LNCAP (cell line): Measurements from ENCODE around the gene TSPAN9.

Source experiments
- TF ChIP-seq, protein P1 (sequence below): fragments of 450-650 bp; IDR thresholded peaks from 2 replicates; pipeline ENCODE4 v1.5.1; 2017; ENCODE audit warnings: mild to moderate bottlenecking

TSPAN9 gene

GRCh38 chr12:3229577-3229976, 152.4 kb downstream of the TSPAN9 start:
- TF ChIP-seq, protein P1, sequence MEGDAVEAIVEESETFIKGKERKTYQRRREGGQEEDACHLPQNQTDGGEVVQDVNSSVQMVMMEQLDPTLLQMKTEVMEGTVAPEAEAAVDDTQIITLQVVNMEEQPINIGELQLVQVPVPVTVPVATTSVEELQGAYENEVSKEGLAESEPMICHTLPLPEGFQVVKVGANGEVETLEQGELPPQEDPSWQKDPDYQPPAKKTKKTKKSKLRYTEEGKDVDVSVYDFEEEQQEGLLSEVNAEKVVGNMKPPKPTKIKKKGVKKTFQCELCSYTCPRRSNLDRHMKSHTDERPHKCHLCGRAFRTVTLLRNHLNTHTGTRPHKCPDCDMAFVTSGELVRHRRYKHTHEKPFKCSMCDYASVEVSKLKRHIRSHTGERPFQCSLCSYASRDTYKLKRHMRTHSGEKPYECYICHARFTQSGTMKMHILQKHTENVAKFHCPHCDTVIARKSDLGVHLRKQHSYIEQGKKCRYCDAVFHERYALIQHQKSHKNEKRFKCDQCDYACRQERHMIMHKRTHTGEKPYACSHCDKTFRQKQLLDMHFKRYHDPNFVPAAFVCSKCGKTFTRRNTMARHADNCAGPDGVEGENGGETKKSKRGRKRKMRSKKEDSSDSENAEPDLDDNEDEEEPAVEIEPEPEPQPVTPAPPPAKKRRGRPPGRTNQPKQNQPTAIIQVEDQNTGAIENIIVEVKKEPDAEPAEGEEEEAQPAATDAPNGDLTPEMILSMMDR = no peak

DNA sequence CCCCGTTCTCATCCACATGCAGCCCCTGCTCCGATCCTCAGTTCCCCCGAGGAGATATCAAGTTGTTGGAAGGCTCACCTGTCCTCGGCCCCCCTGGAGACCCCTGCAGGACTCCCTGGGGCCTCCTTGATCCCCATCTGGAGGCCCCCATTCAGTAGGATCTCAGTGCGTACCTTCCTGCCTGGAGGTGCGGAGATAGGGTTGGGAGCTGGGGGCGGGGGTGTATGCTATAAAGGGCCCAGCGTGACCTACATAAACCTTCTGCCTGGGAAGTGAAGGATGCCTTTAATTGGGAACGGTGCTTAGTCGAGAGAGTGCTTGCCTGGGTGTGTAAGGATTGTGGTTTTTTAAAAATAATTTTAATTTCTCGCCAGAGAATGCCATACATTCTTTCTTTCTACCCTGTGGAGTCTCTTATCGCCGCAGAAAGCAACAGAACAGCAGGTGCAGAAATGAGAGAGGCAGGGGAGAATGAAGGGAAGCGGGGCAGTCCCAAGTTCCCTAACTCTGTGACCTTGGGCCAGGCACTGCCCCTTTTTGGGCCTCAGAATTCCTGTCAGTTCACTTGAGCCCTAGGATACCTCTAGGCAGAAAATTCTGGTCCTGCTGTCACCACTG, 153.7 kb downstream of the TSPAN9 start:
- TF ChIP-seq, protein P1 = no peak

DNA sequence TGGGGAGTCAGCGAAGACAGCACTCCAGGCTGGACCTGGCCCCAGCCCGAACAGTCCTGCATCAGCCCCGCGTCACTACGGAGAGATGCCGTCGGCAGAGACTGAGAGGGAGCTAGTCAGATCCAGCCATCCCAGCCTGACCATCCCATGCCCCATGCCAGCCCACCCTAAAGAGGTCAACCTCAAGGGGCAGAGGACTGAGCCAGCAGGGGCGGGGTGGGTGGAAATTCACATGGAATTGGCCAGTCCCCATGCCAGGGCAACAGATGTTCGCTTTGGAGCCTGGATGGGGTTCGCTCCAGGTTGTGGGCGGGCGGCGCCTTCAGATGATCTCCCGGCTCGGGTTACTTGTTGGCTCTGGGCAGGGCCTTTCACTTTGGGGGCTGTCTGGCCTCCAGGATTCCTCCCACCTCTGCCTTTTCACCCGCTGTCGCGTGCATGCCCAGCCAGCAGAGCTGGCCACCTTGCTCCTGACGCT, 154.3 kb downstream of the TSPAN9 start:
- TF ChIP-seq, protein P1 = no peak

GRCh38 chr12:3233797-3234196, 156.6 kb downstream of the TSPAN9 start:
- TF ChIP-seq, protein P1 = no peak

DNA sequence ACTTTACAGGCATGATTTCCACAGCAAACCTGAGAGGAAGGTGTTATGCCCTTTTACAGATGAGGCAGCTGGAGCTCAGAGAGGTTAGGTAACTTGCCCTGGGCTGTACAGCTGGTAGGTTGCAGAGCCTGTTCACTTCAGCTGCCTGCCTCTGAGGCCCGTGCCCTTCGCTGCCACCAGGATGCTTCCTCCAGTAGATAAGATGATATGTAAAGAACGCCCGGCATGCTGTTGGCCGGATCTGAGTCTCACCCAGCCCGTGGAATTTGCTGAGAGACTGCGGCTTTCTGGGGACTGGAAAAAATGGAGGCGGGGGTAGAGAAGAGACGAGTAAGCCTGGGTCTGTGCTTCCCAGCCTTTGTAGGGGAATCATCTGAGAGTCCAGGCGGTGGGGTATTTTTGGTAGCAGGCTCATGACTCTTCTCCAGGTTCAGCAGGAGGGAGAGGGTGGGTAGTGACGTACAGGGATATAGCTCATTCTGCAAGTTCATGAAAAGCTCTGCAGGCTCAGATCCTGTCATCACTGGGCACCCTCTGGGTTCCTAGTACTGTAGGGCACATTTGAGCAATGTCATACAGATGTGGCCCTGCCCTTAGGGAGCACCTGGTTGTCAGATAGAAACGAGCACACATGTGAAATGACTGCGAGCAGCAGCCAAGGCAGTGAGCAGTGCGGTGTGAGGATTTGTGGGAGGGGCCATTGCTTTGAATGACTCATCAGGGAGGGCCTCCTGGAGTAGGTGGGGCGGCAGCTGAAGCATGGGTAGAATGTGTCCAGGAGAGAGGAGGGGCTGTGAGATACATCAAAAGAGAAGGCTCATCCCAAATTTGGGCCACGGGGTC, 159.4 kb downstream of the TSPAN9 start:
- TF ChIP-seq, protein P1 = no peak

- TF ChIP-seq, protein P1 = no peak
Observed at GRCh38 chr12:3238196-3238595, 161.0 kb downstream of the TSPAN9 start.

- TF ChIP-seq, protein P1 = no peak
Observed at GRCh38 chr12:3241621-3242020, 164.4 kb downstream of the TSPAN9 start.
